ENCODE results near the gene SRGAP3.

Gene SRGAP3

DNA sequence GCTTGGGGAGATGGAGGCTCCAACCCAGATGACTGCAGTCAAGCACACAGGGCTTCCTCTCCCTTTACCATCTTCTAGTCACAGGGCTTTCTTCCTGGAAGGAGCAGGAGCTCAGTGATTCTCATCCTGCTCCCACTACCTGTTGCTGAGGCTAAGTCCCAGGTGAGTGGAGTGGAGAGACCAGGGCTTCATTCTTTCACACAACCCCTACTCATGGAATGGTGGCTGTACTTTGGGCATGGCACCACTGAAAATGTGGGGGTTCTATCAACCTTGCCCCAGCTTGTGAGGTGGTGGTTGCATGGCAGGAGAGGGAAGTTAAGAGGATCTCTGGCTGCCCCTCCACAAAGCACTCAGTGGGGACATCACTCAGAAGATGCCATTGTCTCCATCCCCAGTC, 249.4 kb downstream of the SRGAP3 start:
- H3K9me2 ChIP-seq (replicated peaks; ENCODE audit: low read depth, low read length) = no peaks in the 10 kb centered on the region
- no peaks in the 10 kb centered on the region for H4K20me1 ChIP-seq (ENCODE audit: insufficient read depth, low read length, poor library complexity, severe bottlenecking)
- no peaks in the 10 kb centered on the region for H3K4me1 ChIP-seq (ENCODE audit: insufficient read depth, low read length, poor library complexity, severe bottlenecking)
- H3K4me2 ChIP-seq (ENCODE audit: low read depth, low read length, poor library complexity, severe bottlenecking) = no peak overlapping the region
- H3K9ac ChIP-seq (ENCODE audit: low read depth, low read length, poor library complexity, severe bottlenecking) = no peak overlapping the region
- no peak overlapping the region for H2AFZ ChIP-seq (ENCODE audit: low read length)
- no peaks in the 10 kb centered on the region for H3K9me3 ChIP-seq (ENCODE audit: insufficient read depth, low read depth, low read length)
- H3F3A ChIP-seq (ENCODE audit: low read depth) = no peaks in the 10 kb centered on the region
- TF ChIP-seq, protein P1, sequence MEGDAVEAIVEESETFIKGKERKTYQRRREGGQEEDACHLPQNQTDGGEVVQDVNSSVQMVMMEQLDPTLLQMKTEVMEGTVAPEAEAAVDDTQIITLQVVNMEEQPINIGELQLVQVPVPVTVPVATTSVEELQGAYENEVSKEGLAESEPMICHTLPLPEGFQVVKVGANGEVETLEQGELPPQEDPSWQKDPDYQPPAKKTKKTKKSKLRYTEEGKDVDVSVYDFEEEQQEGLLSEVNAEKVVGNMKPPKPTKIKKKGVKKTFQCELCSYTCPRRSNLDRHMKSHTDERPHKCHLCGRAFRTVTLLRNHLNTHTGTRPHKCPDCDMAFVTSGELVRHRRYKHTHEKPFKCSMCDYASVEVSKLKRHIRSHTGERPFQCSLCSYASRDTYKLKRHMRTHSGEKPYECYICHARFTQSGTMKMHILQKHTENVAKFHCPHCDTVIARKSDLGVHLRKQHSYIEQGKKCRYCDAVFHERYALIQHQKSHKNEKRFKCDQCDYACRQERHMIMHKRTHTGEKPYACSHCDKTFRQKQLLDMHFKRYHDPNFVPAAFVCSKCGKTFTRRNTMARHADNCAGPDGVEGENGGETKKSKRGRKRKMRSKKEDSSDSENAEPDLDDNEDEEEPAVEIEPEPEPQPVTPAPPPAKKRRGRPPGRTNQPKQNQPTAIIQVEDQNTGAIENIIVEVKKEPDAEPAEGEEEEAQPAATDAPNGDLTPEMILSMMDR (conservative IDR thresholded peaks at IDR 0.05; ENCODE audit: low read length) = no peak
- no peak for TF ChIP-seq EZH2phosphoT487 (IDR thresholded peaks at IDR 0.05; ENCODE audit: borderline replicate concordance)
- no peaks in the 10 kb centered on the region for H3K79me2 ChIP-seq (ENCODE audit: insufficient read depth, low read length)
- H3K4me3 ChIP-seq (ENCODE audit: low read length, poor library complexity, severe bottlenecking) = no peak overlapping the region
- H3K27me3 ChIP-seq (ENCODE audit: insufficient read depth, low read length, poor library complexity, severe bottlenecking) = no peaks in the 10 kb centered on the region
- H3K36me3 ChIP-seq (ENCODE audit: insufficient read depth, low read length) = peaks cover 5% of the 10 kb centered on the region; the same call in 1 of the 2 replicates

DNA sequence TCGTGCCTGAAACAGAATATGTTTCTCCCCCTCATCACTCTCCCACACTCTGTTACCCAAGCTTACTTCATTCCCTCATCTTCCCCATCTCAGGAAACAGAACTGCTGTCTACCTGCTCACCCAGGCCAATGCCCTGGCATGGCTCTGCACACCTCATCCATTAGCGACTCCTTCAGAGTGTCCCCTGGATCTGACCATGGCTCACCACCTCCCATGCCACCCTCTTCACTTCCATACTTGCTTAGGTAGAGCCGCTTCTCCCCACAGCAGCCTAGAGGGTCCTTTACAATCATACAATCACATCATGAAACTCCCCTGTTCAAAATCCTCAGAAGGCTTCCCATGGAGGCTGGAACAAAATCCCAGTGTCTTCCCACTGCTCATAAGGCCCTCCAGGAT, 252.3 kb downstream of the SRGAP3 start:
- TF ChIP-seq EZH2phosphoT487 (IDR thresholded peaks at IDR 0.05; ENCODE audit: borderline replicate concordance) = no peak
- TF ChIP-seq, protein P1 (conservative IDR thresholded peaks at IDR 0.05; ENCODE audit: low read length) = no peak
- Histone ChIP-seq H3F3A (ENCODE audit: low read depth) (no peaks in the 10 kb centered on the region), H3K27me3 (ENCODE audit: insufficient read depth, low read length, poor library complexity, severe bottlenecking) (no peaks in the 10 kb centered on the region), H3K4me2 (ENCODE audit: low read depth, low read length, poor library complexity, severe bottlenecking) (no peak overlapping the region), H3K9ac (ENCODE audit: low read depth, low read length, poor library complexity, severe bottlenecking) (no peak overlapping the region), H4K20me1 (ENCODE audit: insufficient read depth, low read length, poor library complexity, severe bottlenecking) (no peaks in the 10 kb centered on the region), H3K9me2 (replicated peaks; ENCODE audit: low read depth, low read length) (no peaks in the 10 kb centered on the region), H3K9me3 (ENCODE audit: insufficient read depth, low read depth, low read length) (no peaks in the 10 kb centered on the region), H3K4me3 (ENCODE audit: low read length, poor library complexity, severe bottlenecking) (no peak overlapping the region), H2AFZ (ENCODE audit: low read length) (no peak overlapping the region), H3K4me1 (ENCODE audit: insufficient read depth, low read length, poor library complexity, severe bottlenecking) (no peaks in the 10 kb centered on the region), H3K79me2 (ENCODE audit: insufficient read depth, low read length) (no peaks in the 10 kb centered on the region), H3K36me3 (ENCODE audit: insufficient read depth, low read length) (peaks cover 5% of the 10 kb centered on the region; the same call in 1 of the 2 replicates)

DNA sequence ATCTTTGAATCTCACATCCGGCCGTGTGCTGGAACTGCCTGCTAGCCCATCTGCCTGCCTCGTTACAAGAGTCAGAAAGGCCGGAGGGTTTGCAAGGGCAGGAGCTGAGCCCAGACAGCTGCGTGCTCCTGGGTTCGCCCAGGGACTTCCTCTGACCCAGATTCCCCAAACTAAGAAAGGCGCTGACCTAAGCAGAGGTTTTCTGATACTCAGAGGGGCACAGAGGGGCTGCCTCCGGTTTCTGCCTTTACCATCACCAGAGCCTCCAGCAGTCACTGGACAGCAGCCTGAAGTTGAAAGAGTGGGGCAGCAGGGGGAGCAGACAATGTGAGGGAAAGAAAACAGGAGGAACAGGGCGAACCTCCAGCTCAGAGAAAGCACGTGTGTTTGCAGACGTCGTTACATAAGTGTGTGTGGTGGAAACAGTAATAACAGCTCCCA, 252.7 kb downstream of the SRGAP3 start:
- Histone ChIP-seq H3K79me2 (ENCODE audit: insufficient read depth, low read length) (no peaks in the 10 kb centered on the region), H3K9me2 (replicated peaks; ENCODE audit: low read depth, low read length) (no peaks in the 10 kb centered on the region), H3K9ac (ENCODE audit: low read depth, low read length, poor library complexity, severe bottlenecking) (no peak overlapping the region), H3K4me1 (ENCODE audit: insufficient read depth, low read length, poor library complexity, severe bottlenecking) (no peaks in the 10 kb centered on the region), H3K36me3 (ENCODE audit: insufficient read depth, low read length) (peaks cover 5% of the 10 kb centered on the region; the same call in 1 of the 2 replicates), H3F3A (ENCODE audit: low read depth) (no peaks in the 10 kb centered on the region), H4K20me1 (ENCODE audit: insufficient read depth, low read length, poor library complexity, severe bottlenecking) (no peaks in the 10 kb centered on the region), H3K9me3 (ENCODE audit: insufficient read depth, low read depth, low read length) (no peaks in the 10 kb centered on the region), H3K4me2 (ENCODE audit: low read depth, low read length, poor library complexity, severe bottlenecking) (no peak overlapping the region), H3K27me3 (ENCODE audit: insufficient read depth, low read length, poor library complexity, severe bottlenecking) (no peaks in the 10 kb centered on the region), H3K4me3 (ENCODE audit: low read length, poor library complexity, severe bottlenecking) (no peak overlapping the region), H2AFZ (ENCODE audit: low read length) (no peak overlapping the region)
- TF ChIP-seq EZH2phosphoT487 (IDR thresholded peaks at IDR 0.05; ENCODE audit: borderline replicate concordance) = no peak
- TF ChIP-seq, protein P1 (conservative IDR thresholded peaks at IDR 0.05; ENCODE audit: low read length) = no peak

All from Loucy (cell line).